ENCODE measurements around the gene TLR8.
"Not testable (repeated sequence)": the region's sequence is repeated elsewhere in the genome, so short reads cannot be mapped to it uniquely, and the experiment has no call there.

TLR8 gene

DNA sequence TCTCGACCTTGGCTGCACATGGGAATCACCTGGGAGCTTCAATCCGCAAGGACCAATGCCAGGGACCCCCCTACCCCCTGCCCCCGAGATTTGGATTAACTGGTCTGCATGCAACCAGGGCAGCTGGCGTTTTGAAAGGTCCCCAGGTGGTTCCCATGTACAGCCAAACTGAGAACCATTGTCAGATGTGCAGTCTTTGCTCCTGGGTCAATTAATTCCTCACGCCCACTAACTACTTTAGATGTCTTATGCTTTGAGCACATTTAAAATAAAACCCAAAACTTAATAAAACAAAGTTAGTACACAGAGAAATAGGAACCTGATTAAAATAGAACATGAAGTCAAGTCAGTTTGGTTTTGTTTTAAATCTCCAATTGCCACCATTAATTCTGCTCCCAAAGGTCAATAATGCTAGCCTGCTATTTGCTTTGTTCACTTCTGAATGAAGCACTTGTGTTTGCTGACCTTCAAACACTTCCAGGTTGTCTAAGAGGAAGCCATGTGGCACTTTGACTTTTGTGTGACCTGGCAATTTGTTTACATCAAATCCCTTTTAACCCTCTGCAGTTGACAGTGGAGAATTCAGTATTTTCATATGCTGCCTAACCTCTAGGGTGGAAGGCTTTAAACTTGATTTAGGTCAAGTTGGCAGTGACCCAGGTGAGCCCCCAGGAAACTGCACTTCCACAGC is 41.3 kb downstream of the TLR8 start:
- no peak for DNase-seq

DNA sequence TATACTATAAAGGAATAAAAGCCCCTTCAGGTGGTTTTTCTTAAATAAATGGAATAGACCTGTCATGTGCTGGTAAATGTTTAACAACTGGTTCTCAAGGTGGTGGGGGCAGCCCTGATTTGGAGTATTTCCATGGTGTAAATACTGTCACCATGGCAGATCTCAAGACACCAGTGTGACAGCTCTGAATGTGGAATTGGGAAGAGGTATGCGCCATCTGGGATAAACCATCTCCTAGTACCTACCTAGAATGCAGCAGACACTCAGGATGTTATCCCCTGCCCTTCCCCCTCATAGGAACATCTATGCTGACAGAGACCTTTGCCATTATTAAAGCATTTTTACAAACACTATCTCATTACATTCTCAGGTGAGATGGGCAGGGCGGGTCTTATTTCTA is 42.1 kb downstream of the TLR8 start:
- DNase-seq, result no peak

DNA sequence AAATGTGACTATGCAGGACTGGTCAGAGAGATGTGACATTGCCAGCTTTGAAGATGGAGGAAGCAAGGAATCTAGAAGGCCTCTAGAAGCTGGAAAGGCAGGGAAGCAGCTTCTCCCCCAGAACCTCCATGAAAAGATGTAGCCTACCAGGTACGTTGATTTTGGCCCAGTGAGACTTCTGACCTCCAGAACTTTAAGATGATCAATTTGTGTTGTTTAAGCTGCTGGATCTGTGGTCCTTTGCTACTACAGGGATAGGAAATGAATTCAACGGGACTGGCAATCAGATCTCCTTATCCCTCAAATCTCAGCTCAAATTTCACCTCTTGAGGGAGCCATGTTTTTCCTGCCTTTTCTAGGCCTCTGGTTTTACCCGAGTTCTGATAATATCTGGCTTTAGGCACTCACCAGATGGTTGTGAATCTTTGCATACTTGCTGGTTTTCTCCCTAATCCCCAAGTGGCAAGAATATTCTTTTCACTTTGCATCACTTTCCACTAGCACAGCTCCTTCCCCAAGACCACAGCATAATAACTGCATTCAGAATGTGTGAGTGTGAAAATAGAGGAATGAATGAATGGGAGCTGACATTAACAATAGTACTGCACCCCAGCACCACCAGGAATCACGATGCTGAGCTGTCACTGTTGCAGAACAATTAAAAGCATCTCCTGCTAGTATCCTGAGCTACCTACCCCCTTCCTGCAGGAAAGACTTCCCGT is 42.9 kb downstream of the TLR8 start:
- DNase-seq, result no peak

DNA sequence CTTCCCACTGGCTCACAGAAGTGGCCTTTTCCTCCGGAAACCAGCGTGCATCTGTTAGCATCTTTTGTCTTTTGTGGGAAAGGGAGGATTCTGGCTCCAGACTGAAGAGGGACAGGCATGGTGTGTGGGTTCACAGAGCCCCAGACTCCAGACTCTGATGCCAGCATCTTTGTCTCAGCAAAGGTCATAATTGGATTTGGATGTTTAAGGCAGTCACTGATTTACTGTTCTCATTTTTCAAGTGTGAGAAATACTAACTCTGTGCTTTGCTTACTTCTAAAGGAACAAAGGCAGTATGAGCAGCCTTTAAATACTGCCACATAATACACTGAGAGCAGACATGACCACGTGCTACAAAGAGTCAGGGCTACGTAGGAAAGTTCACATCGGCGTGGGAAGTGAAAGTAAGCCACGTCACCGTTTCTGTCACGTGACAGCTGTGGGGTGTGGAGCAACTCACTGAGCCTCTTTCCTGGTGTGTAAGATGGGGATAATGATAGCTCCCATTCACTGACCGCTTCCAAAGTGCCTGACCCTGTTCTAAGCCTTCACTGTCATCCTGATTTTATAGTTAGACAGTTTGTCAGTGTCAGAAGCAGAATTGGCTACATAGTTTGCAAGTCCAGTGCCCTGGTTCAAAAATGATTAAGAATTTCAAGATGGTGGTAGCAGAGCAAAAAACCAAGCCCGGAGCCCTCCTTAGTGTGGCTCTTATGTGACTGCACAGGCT is 43.7 kb downstream of the TLR8 start:
- DNase-seq, result peak; percentile 71

DNA sequence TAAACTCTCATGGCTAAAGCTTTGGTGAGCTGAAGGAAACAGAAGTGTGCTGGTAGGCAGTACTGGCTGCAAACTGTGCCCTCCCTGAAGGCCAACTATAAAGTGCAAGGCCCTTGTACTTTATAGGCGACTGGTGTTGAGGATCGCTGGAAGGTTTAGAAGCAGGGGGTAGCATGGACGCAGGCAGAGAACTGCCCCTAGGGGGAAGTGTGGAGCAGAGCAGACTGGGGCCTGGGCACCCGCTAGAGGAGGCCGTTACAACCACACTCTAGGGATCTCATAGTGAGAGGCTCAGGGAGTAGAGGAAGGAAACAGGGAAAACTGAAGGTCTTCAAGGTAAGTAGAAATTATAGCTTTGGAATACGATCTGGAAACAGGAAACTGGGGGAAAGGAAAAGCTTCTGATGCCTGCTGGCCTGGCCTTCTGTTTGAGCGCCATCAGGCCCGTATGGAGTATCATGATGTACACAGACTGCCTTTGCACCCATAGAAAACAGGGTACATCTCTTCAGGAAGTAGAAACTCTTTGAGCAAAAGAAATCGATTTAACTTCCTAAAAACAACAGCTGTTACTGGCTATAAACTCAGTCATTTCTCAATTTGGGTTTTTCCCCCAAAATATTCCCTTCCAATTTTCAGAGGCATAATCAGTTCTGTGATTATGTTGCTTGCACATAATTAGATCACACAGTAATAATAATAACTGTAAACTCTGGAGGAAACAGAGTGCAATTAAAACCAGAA is 44.6 kb downstream of the TLR8 start:
- no peak for DNase-seq

DNA sequence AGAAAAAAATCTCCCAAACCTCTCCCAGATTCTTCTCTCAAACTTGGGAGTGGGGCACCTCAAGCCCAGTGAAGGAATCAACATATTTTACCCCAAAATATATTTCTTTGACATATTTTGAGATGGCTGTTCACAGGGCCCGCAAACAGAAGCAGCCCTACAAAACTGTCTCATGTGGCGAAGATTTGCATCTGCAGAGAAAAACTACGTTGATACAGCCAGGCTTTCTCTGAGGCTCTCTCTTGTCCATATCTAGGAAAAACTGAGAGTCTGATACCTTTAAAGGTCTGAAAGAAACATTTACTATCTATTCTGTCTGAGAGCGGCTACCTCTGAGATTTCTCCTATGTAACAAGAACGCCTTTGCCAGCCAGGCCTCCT is 45.2 kb downstream of the TLR8 start:
- no peak for DNase-seq

DNA sequence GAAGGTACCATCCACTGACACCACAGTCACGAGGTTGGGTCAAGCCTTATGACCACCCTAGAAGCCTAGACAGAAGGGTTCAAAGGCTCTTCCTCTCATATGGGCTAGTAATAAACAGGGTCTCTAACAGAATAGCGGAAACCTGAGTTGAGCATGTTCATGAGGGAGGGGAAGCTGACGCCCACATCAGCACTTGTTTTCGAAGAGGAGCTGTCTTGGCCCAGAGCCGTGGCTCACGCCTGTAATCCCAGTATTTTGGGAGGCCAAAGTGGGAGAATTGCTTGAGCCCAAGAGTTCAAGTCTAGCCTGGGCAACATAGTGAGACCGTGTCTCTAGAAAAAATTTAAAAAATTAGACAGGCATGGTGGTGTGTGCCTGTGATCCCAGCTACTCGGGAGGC is 47.0 kb downstream of the TLR8 start:
- DNase-seq, result no peak

DNA sequence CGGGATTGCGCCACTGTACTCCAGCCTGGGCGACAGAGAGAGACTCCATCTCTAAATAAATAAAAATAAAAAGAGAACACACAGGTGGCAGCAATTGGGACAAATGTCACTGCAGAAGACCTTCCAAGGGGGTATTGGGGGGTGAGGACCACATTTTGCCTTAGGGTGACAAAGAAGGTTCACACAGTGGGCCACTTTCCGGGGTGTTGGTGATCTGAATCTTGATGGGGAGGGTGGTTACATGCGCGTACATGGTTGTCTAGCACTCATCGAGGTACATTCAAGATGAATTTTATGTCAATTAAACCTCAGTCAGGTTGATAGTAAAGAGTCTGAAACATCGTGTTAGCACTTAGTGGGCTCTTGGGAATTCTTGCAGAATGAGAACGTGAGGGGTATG is 48.0 kb downstream of the TLR8 start:
- no peak for DNase-seq

DNA sequence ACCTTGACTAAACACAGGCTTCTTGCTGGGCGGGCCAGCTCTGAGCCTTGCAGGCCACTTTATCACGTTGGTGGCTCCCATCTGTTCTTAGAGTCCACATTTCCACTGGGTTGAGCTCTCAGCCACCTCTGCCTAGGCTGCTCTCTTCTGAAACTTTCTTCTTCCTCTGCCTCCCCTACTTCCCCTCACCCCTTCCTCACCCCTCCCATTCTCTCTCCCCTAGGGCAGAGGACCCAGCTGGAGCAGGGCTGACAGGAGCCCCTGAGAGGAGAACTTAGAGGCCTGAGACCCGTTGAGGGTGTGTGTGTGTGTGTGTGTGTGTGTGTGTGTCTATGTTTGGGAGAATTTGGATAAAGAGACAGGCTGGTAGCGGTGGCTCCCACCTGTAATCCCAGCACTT is 48.6 kb downstream of the TLR8 start:
- no peak for DNase-seq

DNA sequence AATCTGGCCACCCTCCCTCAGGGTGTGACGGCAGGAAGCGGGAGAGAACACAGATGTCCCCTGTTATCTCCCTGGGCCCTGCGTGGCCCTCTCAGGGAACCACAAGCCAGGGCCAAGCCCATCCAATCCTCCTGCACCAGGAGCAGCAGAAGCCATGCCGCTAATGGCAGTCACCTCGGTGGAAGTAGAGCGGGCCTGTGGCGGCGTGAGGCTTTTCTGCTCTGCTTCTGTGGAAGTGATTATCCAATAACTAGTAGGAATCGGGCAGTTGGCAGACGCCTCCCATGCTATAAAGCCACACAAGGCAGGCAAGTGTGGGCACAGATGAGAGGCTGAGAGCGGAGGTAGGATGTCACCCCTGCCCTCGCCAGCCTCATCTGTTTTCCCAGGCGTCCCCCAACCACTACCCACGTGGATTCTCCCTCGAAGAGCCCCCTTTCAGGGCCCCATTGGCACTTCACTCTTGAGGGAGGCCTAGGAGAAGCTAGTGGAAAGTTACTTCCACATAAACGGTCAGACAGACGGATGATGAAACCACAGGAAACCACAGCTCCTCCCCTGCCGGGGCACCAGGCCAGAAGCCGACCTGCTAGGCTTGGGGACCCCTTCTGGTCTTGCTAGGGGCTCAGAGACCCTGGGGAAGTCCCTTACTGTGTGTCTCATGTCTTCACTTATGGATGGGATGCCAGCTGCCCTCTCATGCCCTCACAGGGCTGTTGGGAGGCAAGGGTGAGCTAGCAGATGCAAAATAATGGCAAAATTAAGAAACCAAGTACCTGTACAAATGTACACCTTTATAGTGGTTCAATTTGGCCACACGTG is 49.7 kb downstream of the TLR8 start:
- peak; percentile 70 for DNase-seq

DNA sequence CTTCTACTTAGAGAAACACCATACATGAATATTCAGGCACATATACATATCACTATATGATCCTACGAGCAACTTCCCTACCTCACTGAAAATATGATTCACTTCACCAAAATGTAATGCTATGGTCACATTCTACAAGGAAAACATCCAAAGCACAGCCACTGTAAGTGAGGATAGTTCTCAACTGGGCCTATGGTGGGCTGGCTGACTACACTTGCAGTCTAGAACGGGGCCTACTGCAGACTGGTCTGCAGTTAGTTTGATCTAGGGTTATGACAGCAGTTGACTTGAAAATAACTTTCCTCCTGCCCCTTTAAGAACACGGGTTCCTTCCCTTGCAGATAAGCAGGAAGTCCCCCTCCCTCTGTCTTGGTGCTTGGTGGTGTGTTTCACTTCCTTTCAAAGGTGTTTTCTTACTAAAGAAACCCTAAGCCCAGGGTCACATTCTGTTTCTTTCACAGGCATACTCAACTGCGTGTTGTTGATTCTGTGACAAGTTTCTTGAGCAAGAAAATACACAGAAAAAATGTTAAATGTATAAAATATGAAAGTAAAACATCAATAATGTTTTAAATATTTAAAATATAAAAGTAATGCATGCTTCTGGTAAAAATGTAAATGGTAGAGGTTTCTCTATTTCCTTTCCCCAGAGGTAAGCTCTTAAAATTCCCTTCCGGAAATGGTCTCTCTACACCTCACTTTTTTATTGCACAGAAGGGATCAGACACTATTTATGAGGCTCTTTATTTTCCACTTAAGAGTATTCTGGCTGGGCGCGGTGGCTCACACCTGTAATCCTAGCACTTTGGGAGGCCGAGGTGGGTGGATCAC is 50.5 kb downstream of the TLR8 start:
- no peak for DNase-seq

DNA sequence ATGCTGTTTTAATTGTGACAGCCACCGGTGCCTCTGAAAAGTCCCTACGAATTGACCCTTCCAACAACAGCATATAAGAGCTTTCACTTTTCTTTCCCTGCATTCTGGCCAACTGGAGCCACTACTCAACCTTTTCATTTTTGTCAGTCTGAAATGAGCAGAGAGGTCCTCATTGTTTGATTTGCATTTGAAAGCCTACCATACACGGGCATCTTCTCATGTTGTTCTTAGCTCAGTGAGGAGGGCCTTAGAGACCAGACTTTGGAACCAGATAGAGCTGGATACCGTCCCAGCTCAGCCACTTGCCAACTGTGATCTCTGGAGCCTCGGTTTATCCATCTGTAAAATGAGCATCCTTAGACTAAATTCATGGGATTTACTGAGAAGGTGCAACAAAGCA is 51.6 kb downstream of the TLR8 start:
- DNase-seq, result no peak

DNA sequence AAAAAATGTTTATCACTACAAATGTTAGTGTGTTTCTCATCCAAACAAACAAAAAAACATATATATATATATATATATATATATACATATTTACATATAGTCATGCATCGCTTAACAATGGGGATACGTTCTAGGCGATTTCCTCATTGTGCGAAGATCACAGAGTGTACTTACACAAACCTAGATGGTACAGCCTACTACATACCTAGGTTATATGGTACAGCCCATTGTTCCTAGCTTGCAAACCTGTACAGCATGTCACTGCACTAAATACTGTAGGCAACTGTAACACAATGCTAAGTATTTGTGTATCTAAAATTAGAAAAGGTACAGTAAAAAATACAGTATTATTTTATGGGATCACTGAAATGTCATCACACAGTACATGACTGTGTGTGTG is 52.0 kb downstream of the TLR8 start:
- DNase-seq, result no peak

DNA sequence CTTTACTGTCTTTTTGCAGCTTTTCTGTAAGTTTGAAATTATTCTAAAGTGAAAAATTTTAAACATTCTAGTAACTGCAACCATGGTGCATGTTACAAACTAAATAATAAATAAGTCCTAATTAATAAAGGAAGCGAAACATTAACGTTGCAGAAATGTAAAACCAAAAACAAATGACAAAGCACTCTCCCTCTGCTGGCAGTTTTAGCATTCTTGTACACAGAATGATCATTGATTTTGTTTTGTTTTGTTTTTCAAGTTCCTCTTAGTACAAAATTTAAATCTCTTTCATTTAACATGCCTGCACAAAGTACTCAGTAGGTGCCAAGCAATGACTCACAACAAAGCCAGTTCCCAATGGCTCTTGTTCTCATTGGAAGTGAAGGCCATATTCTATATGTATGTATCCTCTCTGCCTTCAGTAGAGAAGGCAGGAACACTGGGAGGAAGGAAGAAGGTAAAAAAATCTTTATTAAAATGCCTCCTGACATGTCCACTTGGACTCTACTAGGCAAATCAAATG is 54.8 kb downstream of the TLR8 start:
- DNase-seq, result no peak

DNA sequence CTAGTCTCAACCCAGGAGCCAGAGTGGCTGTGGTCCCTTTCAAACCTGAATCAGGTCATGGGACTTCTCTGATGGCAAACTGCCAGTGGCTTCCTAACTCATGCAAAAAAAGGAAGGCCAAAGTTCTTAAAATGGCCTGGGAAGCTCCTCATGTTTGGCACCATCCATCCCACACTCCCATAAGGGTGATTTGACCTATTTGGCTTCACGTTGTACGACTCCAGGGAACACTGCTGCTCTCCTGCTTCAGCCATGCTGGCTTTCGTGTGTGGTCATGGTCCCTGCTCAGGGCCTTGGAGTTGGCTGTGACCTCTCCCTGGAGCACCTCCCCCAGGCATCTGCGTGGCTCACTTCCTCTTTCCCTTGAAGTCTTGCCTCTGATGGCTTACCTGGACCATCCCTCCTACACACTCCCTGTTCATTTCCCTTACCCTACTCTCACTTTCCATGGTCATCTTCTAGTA is 55.7 kb downstream of the TLR8 start:
- DNase-seq, result no peak

DNA sequence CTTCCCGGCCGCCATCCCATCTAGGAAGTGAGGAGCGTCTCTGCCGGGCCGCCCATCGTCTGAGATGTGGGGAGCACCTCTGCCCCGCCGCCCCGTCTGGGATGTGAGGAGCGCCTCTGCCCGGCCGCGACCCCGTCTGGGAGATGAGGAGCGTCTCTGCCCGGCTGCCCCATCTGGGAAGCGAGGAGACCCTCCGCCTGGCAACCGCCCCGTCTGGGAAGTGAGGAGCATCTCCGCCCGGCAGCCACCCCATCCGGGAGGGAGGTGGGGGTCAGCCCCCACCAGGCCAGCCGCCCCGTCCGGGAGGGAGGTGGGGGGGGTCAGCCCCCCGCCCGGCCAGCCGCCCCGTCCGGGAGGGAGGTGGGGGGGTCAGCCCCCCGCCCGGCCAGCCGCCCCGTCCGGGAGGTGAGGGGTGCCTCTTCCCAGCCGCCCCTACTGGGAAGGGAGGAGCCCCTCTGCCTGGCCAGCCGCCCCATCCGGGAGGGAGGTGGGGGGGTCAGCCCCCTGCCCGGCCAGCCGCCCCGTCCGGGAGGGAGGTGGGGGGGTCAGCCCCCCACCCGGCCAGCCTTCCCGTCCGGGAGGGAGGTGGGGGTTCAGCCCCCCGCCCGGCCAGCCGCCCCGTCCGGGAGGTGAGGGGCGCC is 56.9 kb downstream of the TLR8 start:
- DNase-seq, result not testable (repeated sequence)

DNA sequence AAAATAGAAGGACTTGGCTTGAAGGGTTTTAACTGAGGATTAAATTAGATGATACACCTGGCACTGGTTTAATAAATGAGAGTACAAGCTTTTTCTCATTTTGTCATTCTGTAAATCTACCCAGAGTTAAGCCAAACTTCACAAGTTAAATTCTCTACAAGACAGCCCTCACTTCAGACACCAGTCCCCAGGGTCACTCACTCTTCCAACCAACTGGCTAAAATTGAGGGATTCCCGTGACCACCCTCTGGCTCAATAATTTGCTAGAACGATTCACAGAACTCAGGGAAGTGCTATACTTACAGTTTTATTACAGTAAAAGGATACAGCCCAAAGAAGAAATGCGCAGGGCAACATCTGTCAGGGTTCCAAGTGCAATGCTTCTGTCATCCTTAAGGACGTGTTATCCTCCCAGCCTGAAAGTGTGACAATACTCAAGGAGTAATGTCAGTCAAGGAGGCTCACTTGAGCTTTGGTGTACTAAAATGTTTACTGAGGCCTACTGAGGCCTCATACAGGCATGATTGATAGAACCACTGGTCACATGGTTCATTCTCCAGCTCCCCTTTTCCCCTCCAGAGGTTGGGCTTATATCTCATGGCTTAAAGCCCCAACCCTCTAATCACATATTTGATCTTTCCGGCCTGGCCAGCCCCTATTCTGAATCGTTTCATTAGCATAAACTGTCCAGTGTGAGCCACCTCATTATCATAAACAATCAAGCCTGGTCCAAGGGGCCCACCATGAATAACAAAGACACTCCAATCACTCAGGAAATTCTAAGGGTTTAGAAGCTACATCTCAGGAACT is 58.9 kb downstream of the TLR8 start:
- no peak for DNase-seq

DNA sequence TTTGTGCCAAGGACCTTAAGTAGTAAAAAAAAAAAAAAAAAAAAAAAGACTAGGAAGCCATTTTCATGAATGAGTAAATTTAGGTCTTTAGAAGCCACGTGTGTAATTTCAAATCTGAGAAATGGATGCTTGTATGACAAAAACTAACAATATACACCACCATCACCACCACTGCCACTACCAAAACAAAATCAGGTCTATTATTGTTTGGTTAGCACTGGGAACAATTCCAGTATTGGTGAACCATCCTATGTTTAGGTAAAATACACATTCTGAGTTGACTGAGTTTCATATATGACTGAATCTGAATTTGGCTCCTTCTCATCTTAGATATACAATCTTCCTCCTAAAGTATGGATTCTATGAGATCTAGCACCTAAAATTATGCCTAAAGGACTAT is 59.7 kb downstream of the TLR8 start:
- DNase-seq, result no peak

DNA sequence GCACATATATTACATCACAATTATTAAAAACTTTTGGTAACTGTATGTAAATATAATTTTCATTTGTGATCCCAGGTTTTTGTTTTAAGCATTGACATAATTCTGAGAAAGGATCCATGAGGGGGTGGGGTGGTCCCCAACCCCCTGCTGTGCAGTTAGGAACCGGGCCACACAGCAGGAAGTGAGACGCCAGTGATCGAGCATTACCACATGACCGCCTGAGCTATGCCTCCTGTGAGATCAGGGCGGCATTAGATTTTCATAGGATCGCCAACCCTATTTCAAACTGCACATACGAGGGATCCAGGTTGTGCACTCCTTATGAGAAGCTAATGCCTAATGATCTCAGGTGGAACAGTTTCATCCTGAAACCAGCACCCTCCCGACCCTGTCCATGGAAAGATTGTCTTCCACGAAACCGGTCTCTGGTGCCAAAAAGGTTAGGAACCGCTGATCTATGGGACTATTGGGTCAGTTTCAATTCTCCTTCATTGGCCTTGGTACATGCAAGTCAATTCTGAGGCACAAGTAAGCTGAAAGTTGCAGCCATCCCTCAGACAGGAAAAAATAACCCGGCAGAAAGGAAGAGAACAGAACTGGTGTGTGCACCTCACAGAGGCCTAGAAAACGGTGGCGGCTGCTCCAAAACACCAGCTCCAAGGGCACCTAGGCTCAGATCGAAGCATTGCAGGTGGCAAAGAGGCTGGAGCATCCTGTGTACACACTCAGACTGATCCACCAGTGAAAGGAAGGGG is 61.5 kb downstream of the TLR8 start:
- DNase-seq, result no peak

All from right hindlimb (tissue), 1 donor.